Urinary bladder (tissue), 4 donors: Measurements from ENCODE around the gene RGS6. TPM values are rescaled to one million over a fixed set of nuclear protein-coding genes. Genes with fewer than 3 reads are reported as not detected.

Experiments used
- DNase-seq: peaks from one replicate; pipeline ENCODE4 v3.0.0-alpha.2; 2015; ENCODE audit errors: extremely low spot score
- H3K27ac ChIP-seq: one replicate; pipeline ENCODE4 v1.5.1; 2013; ENCODE audit warnings: low read depth, mild to moderate bottlenecking, moderate library complexity
- H3K36me3 ChIP-seq: one replicate; pipeline ENCODE4 v1.6.1; 2013; ENCODE audit warnings: mild to moderate bottlenecking, moderate library complexity; ENCODE audit not compliant: insufficient read depth
- H3K4me1 ChIP-seq: one replicate; pipeline ENCODE4 v1.6.1; 2013; ENCODE audit warnings: mild to moderate bottlenecking, moderate library complexity; ENCODE audit not compliant: insufficient read depth
- H3K4me3 ChIP-seq: one replicate; pipeline ENCODE4 v1.5.1; 2013; ENCODE audit warnings: low read depth, low read length
- WGBS: extraction: QIAGEN DNeasy Blood & Tissue Kit; methylation state at CpG from one replicate; pipeline ENCODE4 v1.1.7; 2013; 5-methylcytosine and 5-hydroxymethylcytosine counted together
- polyA plus RNA-seq: library from polyadenylated mRNA; stranded (reverse); fragments of 200-250 nt; gene quantifications from one replicate; pipeline ENCODE4 v1.2.3, GENCODE V29; 2013
- total RNA-seq: library from RNA; depleted of rRNA; stranded (reverse); fragments of >200 nt; gene quantifications from one replicate; pipeline ENCODE4 v1.2.3, GENCODE V29; 2014
- donor health status: healthy with polysubstance abuse.
- donor health status: healthy.

Gene RGS6
- total and polyA plus RNA-seq, 2 donors, result 0.65 to 3.3 TPM

DNA sequence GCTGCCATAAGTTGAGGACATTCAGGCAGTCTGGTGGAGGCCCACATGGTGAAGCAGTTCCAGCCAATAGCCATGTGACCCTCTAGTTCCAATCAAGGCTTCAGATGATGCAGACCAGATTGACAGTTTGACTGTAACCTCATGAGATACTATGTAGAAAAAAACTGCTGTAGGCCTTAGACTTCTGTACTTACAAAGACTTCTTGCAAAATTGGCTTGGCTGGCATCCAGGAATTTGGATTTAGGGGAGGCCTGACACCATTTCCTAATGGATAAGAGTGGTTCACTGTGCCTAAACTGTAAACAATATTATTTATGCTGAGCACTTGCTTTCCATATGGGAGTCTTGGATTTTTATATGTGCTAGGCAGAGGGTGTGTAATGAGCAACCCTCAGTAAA, 76.4 kb downstream of the RGS6 start:
- Histone ChIP-seq H3K4me1 (no peaks in the 10 kb centered on the region), H3K4me3 (no peak overlapping the region), H3K27ac (no peak overlapping the region), H3K36me3 (no peaks in the 10 kb centered on the region)
- no peak for DNase-seq

DNA sequence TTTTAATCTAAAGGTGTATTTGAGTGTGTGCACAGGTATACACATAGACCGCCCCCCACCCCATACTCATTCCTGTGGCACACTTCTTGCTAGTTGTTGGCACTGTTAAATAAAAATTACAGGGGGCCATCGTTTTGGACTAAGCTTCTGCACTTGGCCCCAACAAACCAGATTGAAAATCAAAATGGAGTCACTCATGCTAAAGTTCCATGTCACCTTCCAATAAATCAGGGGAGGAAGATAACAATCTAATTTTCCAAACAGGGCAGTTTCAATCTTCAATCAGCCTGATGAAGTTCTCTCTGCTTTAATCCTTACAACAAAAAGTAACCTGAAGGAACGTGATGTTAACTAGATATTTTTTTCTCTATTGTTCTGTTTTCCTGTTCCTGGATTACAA, 78.2 kb downstream of the RGS6 start:
- H3K4me3 ChIP-seq, result no peak overlapping the region
- H3K27ac ChIP-seq, result no peak overlapping the region
- no peaks in the 10 kb centered on the region for H3K36me3 ChIP-seq
- no peaks in the 10 kb centered on the region for H3K4me1 ChIP-seq
- 80% methylated on average over 3 of the region's 3 CpGs for whole genome bisulfite sequencing
- DNase-seq, result no peak

DNA sequence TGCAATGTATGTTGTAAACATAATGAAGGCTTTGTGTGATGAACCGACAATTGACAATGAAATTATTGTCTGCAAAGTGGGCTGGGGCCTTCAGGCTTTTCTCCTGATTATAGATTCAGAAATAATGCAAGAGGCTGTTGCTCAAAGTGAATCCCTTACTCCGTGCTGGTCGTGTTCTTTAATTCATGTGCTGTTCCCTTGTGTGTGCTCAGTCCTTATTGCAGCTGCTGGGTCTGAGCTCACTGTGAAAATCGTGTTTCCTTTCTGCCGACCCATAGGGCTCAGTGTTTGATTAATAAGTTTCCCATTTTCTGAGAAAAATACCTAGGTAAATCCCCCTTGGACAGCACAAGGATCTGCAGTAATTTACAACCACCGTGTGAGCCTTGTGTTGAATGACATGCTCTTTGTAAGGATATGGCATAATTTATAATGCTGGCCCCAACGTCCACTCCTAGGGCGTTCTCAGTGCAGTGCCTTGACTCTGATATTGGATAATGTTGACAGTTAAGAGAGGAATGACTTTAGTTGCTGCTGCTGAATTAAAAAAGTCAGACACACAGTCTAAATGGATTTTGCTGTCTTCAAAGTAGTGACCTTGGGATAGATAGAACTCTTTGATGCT, 81.6 kb downstream of the RGS6 start:
- Histone ChIP-seq H3K4me1 (no peaks in the 10 kb centered on the region), H3K27ac (no peak overlapping the region), H3K36me3 (no peaks in the 10 kb centered on the region), H3K4me3 (no peak overlapping the region)
- 59% methylated on average over 8 of the region's 8 CpGs for WGBS
- DNase-seq, result no peak

DNA sequence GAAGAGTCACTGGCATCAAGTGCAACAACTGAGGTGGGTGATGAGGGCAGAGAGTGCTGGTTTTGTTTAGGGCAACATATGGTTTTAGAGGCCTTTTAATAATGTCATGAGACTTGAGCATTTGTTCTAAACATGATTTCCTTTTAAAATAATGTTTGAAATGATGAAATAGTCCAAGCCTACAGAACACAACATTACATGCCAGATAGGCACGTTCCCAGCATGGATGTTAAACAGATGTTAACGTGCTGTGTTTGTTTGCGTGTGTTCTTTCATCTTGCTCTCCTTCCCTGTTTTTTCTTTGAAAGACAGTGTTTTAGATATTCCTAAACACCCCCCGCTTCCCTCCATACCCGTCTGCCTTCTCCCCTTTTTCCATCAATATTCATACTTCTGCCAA, 82.3 kb downstream of the RGS6 start:
- H3K27ac ChIP-seq, result no peak overlapping the region
- H3K36me3 ChIP-seq, result no peaks in the 10 kb centered on the region
- DNase-seq, result no peak
- 75% methylated on average over 5 of the region's 5 CpGs for WGBS
- H3K4me1 ChIP-seq, result no peaks in the 10 kb centered on the region
- no peak overlapping the region for H3K4me3 ChIP-seq

DNA sequence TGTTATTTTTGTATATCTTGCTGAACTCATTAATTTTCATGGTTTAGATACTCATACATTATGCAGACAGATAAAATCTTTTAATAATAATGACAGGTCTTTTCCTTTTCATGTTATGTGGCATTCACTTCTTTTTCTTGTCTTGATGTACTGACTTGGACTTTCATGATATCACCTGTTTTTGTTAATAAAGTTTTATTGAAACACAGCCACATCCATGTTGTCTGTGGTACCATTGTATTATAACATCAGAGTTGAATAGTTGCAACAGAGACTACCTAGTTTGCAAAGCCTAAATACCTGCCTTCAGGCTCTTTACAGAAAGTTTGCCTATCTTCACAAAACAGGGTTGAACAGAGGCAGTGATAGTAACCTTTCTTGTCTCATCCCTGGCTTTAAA, 85.1 kb downstream of the RGS6 start:
- Histone ChIP-seq H3K4me3 (no peak overlapping the region), H3K36me3 (no peaks in the 10 kb centered on the region), H3K4me1 (no peaks in the 10 kb centered on the region), H3K27ac (no peak overlapping the region)
- no peak for DNase-seq

DNA sequence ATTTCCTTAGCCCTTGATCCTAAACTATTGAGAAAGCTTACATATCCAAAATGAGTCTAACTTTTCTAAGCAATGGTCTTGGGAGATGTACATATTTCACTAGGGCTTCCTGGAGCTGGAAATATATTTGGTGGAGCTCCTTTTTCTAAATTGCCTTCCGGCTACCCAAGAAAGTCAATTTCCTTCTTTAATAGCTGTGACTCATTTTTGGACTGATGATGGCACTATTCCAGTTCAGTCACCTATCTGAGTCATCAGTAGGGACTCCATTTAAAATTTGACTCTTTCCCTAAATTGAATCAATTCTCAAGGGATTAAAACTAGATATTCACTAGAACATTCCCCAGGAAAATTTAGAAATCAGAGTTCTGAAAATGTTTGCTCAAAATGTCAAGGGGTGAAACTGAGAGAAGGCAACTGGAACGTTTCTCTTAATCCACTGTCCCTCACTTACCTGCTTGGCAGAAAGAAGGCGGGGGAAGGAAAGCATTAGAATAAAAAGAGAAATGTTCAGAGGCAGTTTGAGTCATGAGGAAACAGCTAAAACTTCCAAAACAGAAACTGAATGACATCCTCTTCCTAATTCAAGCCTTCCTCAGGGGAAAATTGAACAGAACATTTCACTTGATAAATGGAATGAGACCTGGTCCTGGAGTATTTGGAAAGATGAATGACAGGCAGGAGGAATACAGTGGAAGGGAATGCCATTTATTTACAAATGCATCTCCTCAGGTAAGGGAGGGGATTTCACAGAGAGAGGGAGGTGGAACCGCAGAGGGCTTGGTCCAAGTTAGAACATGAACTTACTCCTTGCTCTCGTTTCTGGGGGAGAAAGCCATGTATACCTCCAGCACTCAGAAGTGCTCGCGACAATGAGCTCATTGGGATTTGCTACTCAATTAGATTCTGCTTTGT, 91.2 kb downstream of the RGS6 start:
- Histone ChIP-seq H3K27ac (no peak overlapping the region), H3K36me3 (no peaks in the 10 kb centered on the region)

DNA sequence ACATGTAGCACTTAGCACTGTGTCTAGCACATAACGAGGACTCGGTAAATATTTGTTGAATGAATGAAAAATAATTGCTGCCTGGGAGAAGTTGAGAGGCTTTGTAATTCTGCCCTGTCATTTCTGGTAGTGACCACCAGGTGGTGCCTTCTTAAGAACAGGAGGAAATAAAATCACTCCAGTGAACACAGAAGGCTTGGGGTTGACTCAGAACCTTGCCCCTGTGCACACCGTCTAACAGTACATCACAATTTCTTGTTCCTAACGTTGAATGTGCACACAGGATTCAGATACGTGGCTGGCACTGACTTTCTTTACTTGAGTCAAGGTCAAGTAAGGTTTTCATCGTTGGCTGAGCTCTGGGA, 91.8 kb downstream of the RGS6 start:
- H3K27ac ChIP-seq, result no peak overlapping the region
- no peaks in the 10 kb centered on the region for H3K36me3 ChIP-seq
- DNase-seq, result no peak
- WGBS, result 45% methylated on average over 6 of the region's 6 CpGs
- no peaks in the 10 kb centered on the region for H3K4me1 ChIP-seq
- H3K4me3 ChIP-seq, result no peak overlapping the region

More for the DNA sequence above, 91.2 kb downstream of the RGS6 start:
- Histone ChIP-seq H3K4me1 (no peaks in the 10 kb centered on the region), H3K4me3 (no peak overlapping the region)
- no peak for DNase-seq
- 47% methylated on average over 7 of the region's 7 CpGs for WGBS

DNA sequence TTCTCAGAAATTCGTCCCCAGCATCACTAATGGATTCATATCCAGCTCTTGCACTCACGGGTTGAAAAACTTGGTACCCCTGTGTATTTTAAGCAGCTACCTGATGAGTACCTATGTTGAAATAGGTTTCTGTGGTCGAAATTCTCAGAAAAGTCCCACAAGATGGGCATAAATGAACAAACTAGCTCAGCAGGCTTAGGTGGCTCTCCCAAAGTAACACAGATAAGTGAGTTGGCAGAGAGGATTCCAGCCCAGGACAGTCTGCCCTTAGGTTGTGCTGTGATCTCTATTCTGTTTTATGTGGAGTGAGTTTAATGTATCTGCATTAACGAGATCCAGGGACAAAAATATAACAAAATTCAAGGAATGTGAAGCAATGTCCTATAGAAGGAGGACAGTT, 92.3 kb downstream of the RGS6 start:
- H3K27ac ChIP-seq, result no peak overlapping the region
- 68% methylated on average over 4 of the region's 4 CpGs for WGBS
- no peak overlapping the region for H3K4me3 ChIP-seq
- DNase-seq, result no peak
- no peaks in the 10 kb centered on the region for H3K36me3 ChIP-seq
- H3K4me1 ChIP-seq, result no peaks in the 10 kb centered on the region

DNA sequence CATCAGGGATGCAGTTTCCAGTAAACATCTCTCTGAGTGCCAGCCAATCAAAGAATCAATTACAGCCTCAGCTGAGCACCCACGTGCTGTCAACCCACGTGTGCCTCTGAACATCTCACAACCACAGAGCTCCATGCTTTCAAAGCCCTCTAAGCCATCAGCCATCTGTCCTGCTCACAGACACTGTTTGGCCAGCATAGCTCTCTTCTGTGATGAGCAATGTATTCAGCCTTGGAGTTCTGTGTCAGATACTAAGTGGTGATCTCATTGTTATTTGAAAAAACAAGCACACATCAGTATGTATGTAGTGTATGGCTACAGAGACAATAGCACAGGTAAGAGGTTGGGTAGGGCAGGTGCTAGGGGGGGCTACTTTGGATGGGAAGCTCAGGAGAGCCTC, 94.3 kb downstream of the RGS6 start:
- no peak overlapping the region for H3K4me3 ChIP-seq
- 52% methylated on average over 2 of the region's 2 CpGs for WGBS
- H3K36me3 ChIP-seq, result no peaks in the 10 kb centered on the region
- DNase-seq, result no peak
- no peaks in the 10 kb centered on the region for H3K4me1 ChIP-seq
- no peak overlapping the region for H3K27ac ChIP-seq

DNA sequence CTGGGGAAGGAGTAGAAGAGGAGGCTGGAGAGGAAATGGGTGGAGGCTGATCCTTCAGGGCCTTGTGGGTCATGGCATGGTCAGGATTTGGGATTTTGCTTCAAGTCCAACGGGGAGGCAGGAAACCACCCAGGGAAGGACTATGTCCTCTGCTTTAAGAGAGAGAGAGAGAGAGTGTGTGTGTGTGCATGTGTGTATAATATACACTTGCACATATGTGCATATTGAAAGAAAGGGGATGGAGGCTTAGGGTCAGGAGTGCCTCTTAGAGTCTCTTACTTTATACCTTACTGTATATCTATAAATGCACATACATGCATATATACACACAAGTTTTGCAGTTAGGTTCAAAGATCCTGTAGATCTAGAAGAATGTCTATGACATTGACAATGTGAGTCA, 94.8 kb downstream of the RGS6 start:
- H3K4me3 ChIP-seq, result no peak overlapping the region
- H3K27ac ChIP-seq, result no peak overlapping the region
- H3K36me3 ChIP-seq, result no peaks in the 10 kb centered on the region
- DNase-seq, result no peak
- H3K4me1 ChIP-seq, result no peaks in the 10 kb centered on the region
- WGBS, result 85% methylated on average over 1 of the region's 1 CpG

DNA sequence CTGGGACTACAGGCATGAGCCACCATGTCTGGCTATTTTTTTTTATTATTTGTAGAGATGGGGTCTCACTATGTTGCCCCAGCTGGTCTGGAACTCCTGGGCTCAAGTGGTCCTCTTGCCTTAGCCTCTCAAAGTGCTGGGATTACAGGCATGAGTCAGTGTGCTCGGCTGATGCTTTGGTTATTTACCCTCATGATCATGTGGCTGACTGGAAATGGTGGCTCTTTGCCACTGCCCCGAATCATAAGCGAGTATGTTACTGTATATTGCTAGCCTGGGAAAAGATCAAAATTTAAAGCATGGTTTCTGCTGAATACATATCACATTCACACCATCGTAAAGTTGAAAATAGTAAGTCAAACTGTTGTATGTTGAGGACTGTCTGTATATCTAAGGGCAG, 101.1 kb downstream of the RGS6 start:
- no peak for DNase-seq
- WGBS, result 66% methylated on average over 4 of the region's 4 CpGs
- no peak overlapping the region for H3K27ac ChIP-seq
- H3K4me1 ChIP-seq, result no peaks in the 10 kb centered on the region
- H3K4me3 ChIP-seq, result no peak overlapping the region
- no peaks in the 10 kb centered on the region for H3K36me3 ChIP-seq

DNA sequence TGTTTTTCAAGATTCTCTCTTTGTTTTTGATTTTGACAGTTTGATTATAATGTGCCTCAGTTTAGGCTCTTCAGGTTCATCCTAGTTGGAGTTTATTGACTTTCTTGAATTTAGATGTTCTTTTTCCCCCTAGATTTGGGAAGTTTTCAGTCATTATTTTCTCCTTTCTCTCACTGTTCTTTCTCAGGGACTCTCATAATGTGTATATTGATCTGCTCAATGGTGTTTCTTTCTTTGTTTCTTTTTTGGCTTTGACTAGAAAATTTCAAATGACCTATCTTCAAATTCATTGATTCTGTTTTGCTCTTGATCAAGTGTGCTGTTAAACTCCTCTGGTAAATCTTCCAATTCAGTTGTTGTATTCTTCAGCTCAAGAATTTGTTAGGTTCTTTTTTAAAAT, 108.3 kb downstream of the RGS6 start:
- H3K27ac ChIP-seq, result no peak overlapping the region
- no peak for DNase-seq
- no peaks in the 10 kb centered on the region for H3K36me3 ChIP-seq
- no peaks in the 10 kb centered on the region for H3K4me1 ChIP-seq
- H3K4me3 ChIP-seq, result no peak overlapping the region

DNA sequence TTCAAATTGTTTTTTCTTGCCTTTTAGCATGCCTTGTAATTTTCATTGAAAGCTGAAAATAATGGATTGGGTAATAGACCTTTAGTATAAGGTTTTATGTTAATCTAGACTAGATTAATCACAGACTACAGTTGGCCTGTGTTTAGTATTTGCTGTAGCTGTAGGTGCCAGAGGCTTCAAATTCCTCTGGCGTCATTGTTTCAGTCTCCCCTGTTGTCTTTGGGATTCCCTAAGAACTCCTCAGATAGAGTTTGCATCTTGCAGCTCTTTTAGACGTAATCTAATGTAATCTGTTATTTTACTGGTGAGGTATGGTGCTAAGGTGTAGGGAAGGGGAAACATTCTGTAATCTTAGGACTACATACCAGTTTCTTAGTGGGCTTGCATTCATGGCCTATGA, 113.0 kb downstream of the RGS6 start:
- Histone ChIP-seq H3K4me1 (no peaks in the 10 kb centered on the region), H3K36me3 (no peaks in the 10 kb centered on the region), H3K27ac (no peak overlapping the region), H3K4me3 (no peak overlapping the region)
- no peak for DNase-seq
- 87% methylated on average over 2 of the region's 2 CpGs for WGBS

DNA sequence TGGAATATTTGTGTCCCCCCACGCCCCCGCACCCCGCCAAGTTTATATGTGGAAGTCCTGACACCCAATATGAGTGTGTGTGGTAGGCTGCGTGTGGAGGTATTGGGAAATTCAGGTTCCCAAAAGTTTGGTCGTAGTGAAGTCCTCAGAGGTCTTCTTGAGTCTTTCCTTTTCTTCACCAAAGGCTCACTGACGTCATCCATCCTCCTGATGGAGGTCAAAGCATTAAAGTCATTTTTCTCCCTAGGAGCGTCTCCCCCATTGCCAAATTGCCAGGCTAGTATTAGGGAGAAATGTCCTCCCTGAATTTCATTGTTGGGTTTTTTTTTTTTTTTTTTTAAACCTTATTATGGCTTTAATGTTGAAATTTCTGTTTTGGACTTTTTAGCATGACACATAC, 113.7 kb downstream of the RGS6 start:
- no peaks in the 10 kb centered on the region for H3K36me3 ChIP-seq
- no peak overlapping the region for H3K27ac ChIP-seq
- 91% methylated on average over 7 of the region's 7 CpGs for WGBS
- no peak for DNase-seq
- no peaks in the 10 kb centered on the region for H3K4me1 ChIP-seq
- no peak overlapping the region for H3K4me3 ChIP-seq
